DND-41 (cell line): Measurements from ENCODE around the gene CFAP221.

Experiments used
- EZH2 ChIP-seq: IDR thresholded peaks from 3 replicates; pipeline ENCODE4 v1.6.1; 2012; ENCODE audit warnings: borderline replicate concordance, low read depth, mild to moderate bottlenecking, moderate library complexity, low read length, inconsistent platforms; ENCODE audit not compliant: severe bottlenecking
- TF ChIP-seq, protein P1 (sequence below): IDR thresholded peaks from 2 replicates; pipeline ENCODE4 v1.5.1; 2012; ENCODE audit warnings: borderline replicate concordance, low read length, moderate library complexity, mild to moderate bottlenecking; ENCODE audit not compliant: poor library complexity, severe bottlenecking; ENCODE audit errors: extremely low read depth

DNA sequence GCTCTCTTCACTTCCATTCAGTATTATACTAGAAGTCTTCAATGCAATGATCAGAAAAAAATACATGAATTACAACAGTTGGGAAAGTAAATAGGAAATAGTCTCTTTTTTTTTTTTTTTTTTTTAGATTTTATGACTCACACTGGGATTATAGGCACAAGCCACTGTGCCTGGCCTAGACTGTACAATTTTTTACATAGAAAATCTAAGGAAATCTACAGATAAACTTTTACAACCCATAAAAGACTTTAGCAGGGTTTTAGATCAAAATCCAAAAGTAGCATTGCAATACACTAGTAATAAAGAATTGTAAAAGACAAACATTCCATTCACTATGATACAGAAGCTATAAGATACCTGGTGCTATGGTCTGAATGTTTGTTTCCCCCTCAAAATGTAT lies 39.0 kb downstream of the CFAP221 start:
- TF ChIP-seq, protein P1, sequence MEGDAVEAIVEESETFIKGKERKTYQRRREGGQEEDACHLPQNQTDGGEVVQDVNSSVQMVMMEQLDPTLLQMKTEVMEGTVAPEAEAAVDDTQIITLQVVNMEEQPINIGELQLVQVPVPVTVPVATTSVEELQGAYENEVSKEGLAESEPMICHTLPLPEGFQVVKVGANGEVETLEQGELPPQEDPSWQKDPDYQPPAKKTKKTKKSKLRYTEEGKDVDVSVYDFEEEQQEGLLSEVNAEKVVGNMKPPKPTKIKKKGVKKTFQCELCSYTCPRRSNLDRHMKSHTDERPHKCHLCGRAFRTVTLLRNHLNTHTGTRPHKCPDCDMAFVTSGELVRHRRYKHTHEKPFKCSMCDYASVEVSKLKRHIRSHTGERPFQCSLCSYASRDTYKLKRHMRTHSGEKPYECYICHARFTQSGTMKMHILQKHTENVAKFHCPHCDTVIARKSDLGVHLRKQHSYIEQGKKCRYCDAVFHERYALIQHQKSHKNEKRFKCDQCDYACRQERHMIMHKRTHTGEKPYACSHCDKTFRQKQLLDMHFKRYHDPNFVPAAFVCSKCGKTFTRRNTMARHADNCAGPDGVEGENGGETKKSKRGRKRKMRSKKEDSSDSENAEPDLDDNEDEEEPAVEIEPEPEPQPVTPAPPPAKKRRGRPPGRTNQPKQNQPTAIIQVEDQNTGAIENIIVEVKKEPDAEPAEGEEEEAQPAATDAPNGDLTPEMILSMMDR, result no peak
- no peak for TF ChIP-seq EZH2
